NCI-H2196 treated with DMSO at 0.1 percent for 48 hours (cell line): ENCODE results near the gene CNTNAP3B.
"Not testable (repeated sequence)": the region's sequence is repeated elsewhere in the genome, so short reads cannot be mapped to it uniquely, and the experiment has no call there.

Experiments used
- DNase-seq: peaks from one replicate; lab custom pipeline; 2025; ENCODE audit not compliant: unreplicated experiment; lab: John Stamatoyannopoulos, UW

The CNTNAP3B gene

GRCh38 chr9:41977965-41978600, 151.1 kb downstream of the CNTNAP3B start:
- not testable (repeated sequence) for DNase-seq

GRCh38 chr9:41974906-41975305, 154.3 kb downstream of the CNTNAP3B start:
- DNase-seq, result not testable (repeated sequence)

GRCh38 chr9:41953007-41953406, 176.2 kb downstream of the CNTNAP3B start:
- not testable (repeated sequence) for DNase-seq

- not testable (repeated sequence) for DNase-seq
These were observed 187.5 kb downstream of the CNTNAP3B start for GRCh38 chr9:41941738-41942137.

- DNase-seq, result not testable (repeated sequence)
These were observed 191.1 kb downstream of the CNTNAP3B start for GRCh38 chr9:41938143-41938542.

GRCh38 chr9:41935727-41936126, 193.5 kb downstream of the CNTNAP3B start:
- DNase-seq, result not testable (repeated sequence)

GRCh38 chr9:41929172-41929571, 200.1 kb downstream of the CNTNAP3B start:
- DNase-seq, result not testable (repeated sequence)

- DNase-seq, result not testable (repeated sequence)
These were observed 211.9 kb downstream of the CNTNAP3B start for GRCh38 chr9:41917374-41917773.

- not testable (repeated sequence) for DNase-seq
These were observed 223.7 kb downstream of the CNTNAP3B start for GRCh38 chr9:41905488-41905887.

GRCh38 chr9:41902762-41903161, 226.5 kb downstream of the CNTNAP3B start:
- DNase-seq, result not testable (repeated sequence)

GRCh38 chr9:41898720-41899343, 230.4 kb downstream of the CNTNAP3B start:
- not testable (repeated sequence) for DNase-seq

- not testable (repeated sequence) for DNase-seq
These were observed 254.7 kb downstream of the CNTNAP3B start for GRCh38 chr9:41874557-41874956.

GRCh38 chr9:41855422-41855821, 273.8 kb downstream of the CNTNAP3B start:
- DNase-seq, result not testable (repeated sequence)

- not testable (repeated sequence) for DNase-seq
These were observed 277.1 kb downstream of the CNTNAP3B start for GRCh38 chr9:41851848-41852740.

- not testable (repeated sequence) for DNase-seq
These were observed 281.4 kb downstream of the CNTNAP3B start for GRCh38 chr9:41847829-41848228.
